Measurements from ENCODE around the gene SNAPC2. TPM values are rescaled to one million over a fixed set of nuclear protein-coding genes. Genes with fewer than 3 reads are reported as not detected.

Gene SNAPC2
- total RNA-seq, 2 experiments from 2014 or later, result 9.9 to 10.9 TPM

DNA sequence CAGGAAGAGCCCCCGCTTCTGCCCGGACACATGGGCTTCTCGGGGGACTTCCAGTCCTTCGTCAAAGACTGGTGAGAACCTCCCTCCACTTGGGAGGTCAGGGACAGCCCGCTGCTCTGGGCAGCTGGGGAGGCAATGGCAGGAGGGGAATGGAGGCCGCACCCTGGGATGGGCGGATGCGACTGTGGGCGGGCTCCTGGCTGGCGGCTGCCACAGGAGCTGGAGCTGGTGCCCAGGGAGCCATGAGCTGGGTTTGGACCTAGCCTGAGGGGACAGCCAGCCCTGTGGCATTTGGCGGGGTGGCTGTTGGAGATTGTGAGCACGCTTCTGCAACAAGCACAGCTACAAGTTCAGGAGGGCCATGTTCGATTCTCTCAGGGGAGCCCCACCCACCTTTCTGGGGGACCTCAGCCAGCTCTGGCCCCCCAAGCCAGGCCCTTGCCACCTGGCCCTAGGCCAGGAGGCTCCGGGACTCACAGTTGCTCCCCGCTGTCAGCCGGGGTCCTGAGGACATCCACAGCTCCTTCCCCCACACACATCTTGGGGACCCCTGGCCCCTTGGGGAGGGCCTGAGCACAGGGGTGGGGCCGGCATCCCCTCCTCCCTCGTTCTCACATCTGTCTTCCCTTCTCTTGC lies 8.5 kb upstream of the SNAPC2 start:
- peaks cover 10 to 14% of the 10 kb centered on the region in 2 experiments for H3K27me3 ChIP-seq (ENCODE audit: control insufficient read depth in 1 of 2, insufficient read depth in 2 of 2, low read length in 2 of 2)
- no peak overlapping the region for H3K27ac Mint-ChIP-seq
- H3K27me3 Mint-ChIP-seq, result peaks cover 14% of the 10 kb centered on the region
- DNase-seq (peak in 1 of 14 experiments; percentile 31), ATAC-seq (ENCODE audit: poor library complexity) (no peak)
- intact Hi-C loops (cut with DNase I, micrococcal nuclease), result no loop called here
- H3K4me3 ChIP-seq (ENCODE audit: low read length), result no peak overlapping the region
- H3K9me3 ChIP-seq (ENCODE audit: control insufficient read depth in 1 of 2, insufficient read depth in 1 of 2, low read length in 2 of 2), result peaks cover 0 to 5% of the 10 kb centered on the region in 2 experiments
- ChIA-PET POLR2A (interaction anchor here (1.2 kb wide), 1 partner anchor 8 kb away, joined by 4 read pairs; the partner anchor contains the start of gene MAP2K7), CTCF (no interaction called here)
- TF ChIP-seq, protein P1, sequence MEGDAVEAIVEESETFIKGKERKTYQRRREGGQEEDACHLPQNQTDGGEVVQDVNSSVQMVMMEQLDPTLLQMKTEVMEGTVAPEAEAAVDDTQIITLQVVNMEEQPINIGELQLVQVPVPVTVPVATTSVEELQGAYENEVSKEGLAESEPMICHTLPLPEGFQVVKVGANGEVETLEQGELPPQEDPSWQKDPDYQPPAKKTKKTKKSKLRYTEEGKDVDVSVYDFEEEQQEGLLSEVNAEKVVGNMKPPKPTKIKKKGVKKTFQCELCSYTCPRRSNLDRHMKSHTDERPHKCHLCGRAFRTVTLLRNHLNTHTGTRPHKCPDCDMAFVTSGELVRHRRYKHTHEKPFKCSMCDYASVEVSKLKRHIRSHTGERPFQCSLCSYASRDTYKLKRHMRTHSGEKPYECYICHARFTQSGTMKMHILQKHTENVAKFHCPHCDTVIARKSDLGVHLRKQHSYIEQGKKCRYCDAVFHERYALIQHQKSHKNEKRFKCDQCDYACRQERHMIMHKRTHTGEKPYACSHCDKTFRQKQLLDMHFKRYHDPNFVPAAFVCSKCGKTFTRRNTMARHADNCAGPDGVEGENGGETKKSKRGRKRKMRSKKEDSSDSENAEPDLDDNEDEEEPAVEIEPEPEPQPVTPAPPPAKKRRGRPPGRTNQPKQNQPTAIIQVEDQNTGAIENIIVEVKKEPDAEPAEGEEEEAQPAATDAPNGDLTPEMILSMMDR (IDR thresholded peaks at IDR 0.05), result no peak
- peaks cover 34% of the 10 kb centered on the region for H3K36me3 Mint-ChIP-seq (ENCODE audit: low read depth)
- peaks cover 8% of the 10 kb centered on the region for H3K4me1 Mint-ChIP-seq (ENCODE audit: low read depth)
- peaks cover 34% of the 10 kb centered on the region for H3K4me1 ChIP-seq (ENCODE audit: insufficient read depth, low read length)
- peaks cover 52% of the 10 kb centered on the region for H3K36me3 ChIP-seq (ENCODE audit: insufficient read depth, low read length)
- no peak overlapping the region for H3K27ac ChIP-seq (ENCODE audit: low read depth in 1 of 2, low read length in 2 of 2)
- no peak overlapping the region for H3K4me3 Mint-ChIP-seq
- H3K9me3 Mint-ChIP-seq, result no peaks in the 10 kb centered on the region

DNA sequence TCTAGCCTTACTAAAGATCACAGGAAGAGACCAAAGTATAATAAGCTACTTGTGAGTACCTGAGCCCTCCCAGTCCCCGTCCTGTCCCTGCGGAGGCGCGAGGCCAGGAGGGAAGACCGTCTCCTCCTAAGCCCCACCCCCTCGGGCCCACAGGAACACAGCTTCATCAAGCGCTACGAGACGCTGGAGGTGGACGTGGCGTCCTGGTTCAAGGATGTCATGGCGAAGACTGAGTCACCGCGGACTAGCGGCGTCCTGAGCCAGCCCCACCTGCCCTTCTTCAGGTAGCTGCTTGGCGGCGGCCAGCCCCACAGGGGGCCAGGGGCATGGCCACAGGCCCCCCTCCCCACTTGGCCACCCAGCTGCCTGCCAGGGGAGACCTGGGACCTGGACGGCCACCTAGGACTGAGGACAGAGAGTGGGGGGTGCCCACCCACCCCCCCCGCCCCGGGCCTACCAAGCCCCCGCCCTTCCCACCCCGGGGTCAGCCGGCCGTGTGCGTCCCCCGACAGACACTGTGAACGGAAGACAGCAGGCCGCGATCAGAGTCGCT lies 7.9 kb upstream of the SNAPC2 start:
- H3K27me3 Mint-ChIP-seq, result peaks cover 20% of the 10 kb centered on the region

DNA sequence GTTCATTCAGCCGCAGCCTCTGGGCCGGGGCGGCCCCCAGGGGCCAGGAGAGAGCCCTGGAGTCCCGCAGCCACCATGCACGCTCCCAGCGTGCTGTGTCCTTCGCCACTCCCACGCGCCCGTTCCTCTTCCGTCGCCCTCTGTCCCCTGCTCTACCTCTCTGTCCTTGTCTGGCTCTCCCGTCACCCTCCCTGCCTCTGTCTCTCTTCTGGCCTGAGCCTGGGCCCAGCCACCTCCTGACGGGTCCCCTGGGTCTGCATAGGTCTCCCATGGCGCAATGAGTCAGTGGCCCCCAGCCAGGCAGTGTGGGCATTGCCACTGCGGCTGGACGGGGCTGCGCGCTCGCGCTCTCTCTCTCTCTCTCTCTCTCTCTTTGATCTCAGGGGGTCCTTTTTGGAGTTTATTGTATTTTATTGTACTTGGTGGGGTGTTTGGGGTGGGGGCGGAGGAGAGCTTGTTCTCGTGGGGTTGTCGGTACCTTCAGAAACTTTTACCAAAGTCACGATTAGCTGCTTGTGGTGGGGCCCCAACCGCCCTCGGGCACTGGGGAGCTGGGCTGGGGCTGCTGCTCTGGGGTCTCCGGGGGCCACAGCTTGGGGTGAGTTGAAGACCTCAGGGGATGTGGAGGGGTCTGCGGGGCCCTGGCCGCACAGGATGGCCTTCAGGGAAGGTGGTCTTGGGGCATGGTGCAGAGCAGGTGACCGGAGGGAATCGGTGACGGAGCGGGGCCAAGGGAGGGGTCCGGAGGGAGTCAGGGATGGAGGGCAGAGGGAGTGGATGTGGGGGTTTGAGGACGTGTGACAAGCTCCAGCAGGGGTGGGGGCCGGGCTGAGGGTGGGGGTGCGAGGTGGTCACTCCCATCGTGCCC lies 7.2 kb upstream of the SNAPC2 start:
- Histone ChIP-seq H3K4me3 (ENCODE audit: low read length) (no peak overlapping the region), H3K27ac (ENCODE audit: low read depth in 1 of 2, low read length in 2 of 2) (no peak overlapping the region), H3K36me3 (ENCODE audit: insufficient read depth, low read length) (peaks cover 42% of the 10 kb centered on the region), H3K27me3 (ENCODE audit: control insufficient read depth in 1 of 2, insufficient read depth in 2 of 2, low read length in 2 of 2) (peaks cover 18 to 26% of the 10 kb centered on the region in 2 experiments), H3K9me3 (ENCODE audit: control insufficient read depth in 1 of 2, insufficient read depth in 1 of 2, low read length in 2 of 2) (peaks cover 0 to 5% of the 10 kb centered on the region in 2 experiments), H3K4me1 (ENCODE audit: insufficient read depth, low read length) (peaks cover 35% of the 10 kb centered on the region)
- Mint-ChIP-seq H3K27ac (no peak overlapping the region), H3K9me3 (no peaks in the 10 kb centered on the region), H3K36me3 (ENCODE audit: low read depth) (peaks cover 34% of the 10 kb centered on the region), H3K4me1 (ENCODE audit: low read depth) (peaks cover 14% of the 10 kb centered on the region), H3K4me3 (peak overlapping the region; percentile 7), H3K27me3 (peaks cover 23% of the 10 kb centered on the region)
- TF ChIP-seq, protein P1 (IDR thresholded peaks at IDR 0.05), result no peak
- ChIA-PET CTCF (interaction anchor here (0.6 kb wide), 1 partner anchor 668 kb away, joined by 3 read pairs; no protein-coding TSS in a partner anchor), POLR2A (interaction anchor here (1.0 kb wide), 1 partner anchor 9 kb away, joined by 3 read pairs; the partner anchor contains the start of gene MAP2K7)
- ATAC-seq (ENCODE audit: poor library complexity), result no peak
- intact Hi-C loops (cut with DNase I, micrococcal nuclease), result no loop called here
- peak in 1 of 14 experiments; percentile 33 for DNase-seq

More for the DNA sequence above, 7.9 kb upstream of the SNAPC2 start:
- ChIA-PET POLR2A (interaction anchor here (1.2 kb wide), 1 partner anchor 9 kb away, joined by 4 read pairs; the partner anchor contains the start of gene MAP2K7), CTCF (no interaction called here)
- H3K36me3 ChIP-seq (ENCODE audit: insufficient read depth, low read length), result peaks cover 49% of the 10 kb centered on the region
- Mint-ChIP-seq H3K4me1 (ENCODE audit: low read depth) (peaks cover 12% of the 10 kb centered on the region), H3K36me3 (ENCODE audit: low read depth) (peaks cover 34% of the 10 kb centered on the region), H3K27ac (no peak overlapping the region), H3K9me3 (no peaks in the 10 kb centered on the region), H3K4me3 (no peak overlapping the region)
- peaks cover 14 to 19% of the 10 kb centered on the region in 2 experiments for H3K27me3 ChIP-seq (ENCODE audit: control insufficient read depth in 1 of 2, insufficient read depth in 2 of 2, low read length in 2 of 2)
- no peak for ATAC-seq (ENCODE audit: poor library complexity)
- H3K27ac ChIP-seq (ENCODE audit: low read depth in 1 of 2, low read length in 2 of 2), result no peak overlapping the region
- TF ChIP-seq, protein P1 (IDR thresholded peaks at IDR 0.05), result no peak
- H3K4me1 ChIP-seq (ENCODE audit: insufficient read depth, low read length), result peaks cover 35% of the 10 kb centered on the region
- peaks cover 0 to 5% of the 10 kb centered on the region in 2 experiments for H3K9me3 ChIP-seq (ENCODE audit: control insufficient read depth in 1 of 2, insufficient read depth in 1 of 2, low read length in 2 of 2)
- no peak overlapping the region for H3K4me3 ChIP-seq (ENCODE audit: low read length)
- DNase-seq, result peak in 1 of 14 experiments; percentile 44
- intact Hi-C loops (cut with DNase I, micrococcal nuclease), result no loop called here
